GM12878 (cell line): Measurements from ENCODE around the gene NUAK2. TPM values are rescaled to one million over a fixed set of nuclear protein-coding genes. Genes with fewer than 3 reads are reported as not detected.

Experiments used
- CBX5 ChIP-seq: sonication (generic); IDR thresholded peaks from 2 replicates; pipeline ENCODE4 v1.6.1; 2016; ENCODE audit warnings: low read depth, moderate library complexity, mild to moderate bottlenecking, inconsistent platforms
- CREB1 ChIP-seq: IDR thresholded peaks from 2 replicates; pipeline ENCODE4 v1.6.1; 2012; ENCODE audit warnings: low read depth, mild to moderate bottlenecking, inconsistent platforms
- DPF2 ChIP-seq: fragments of 450-650 bp; IDR thresholded peaks from 2 replicates; pipeline ENCODE4 v1.6.1; 2017; ENCODE audit warnings: mild to moderate bottlenecking
- E2F8 ChIP-seq: fragments of 450-650 bp; IDR thresholded peaks from 2 replicates; pipeline ENCODE4 v1.6.1; 2018; ENCODE audit warnings: mild to moderate bottlenecking, low read depth, moderate library complexity; ENCODE audit not compliant: partially characterized antibody
- ELK1 ChIP-seq: IDR thresholded peaks from 2 replicates; pipeline ENCODE4 v1.6.1; 2012; ENCODE audit warnings: low read depth, low read length, improper control_type of control experiment
- LARP7 ChIP-seq: fragments of 450-650 bp; IDR thresholded peaks from 2 replicates; pipeline ENCODE4 v1.6.1; 2017; ENCODE audit warnings: mild to moderate bottlenecking
- RB1 ChIP-seq: fragments of 450-650 bp; formaldehyde crosslinking; IDR thresholded peaks from 2 replicates; pipeline ENCODE4 v1.6.1; 2017; ENCODE audit warnings: mild to moderate bottlenecking, borderline replicate concordance
- RCOR1 ChIP-seq: conservative IDR thresholded peaks from 2 replicates; pipeline ENCODE4 v1.6.1; 2012; ENCODE audit warnings: low read depth, low read length, improper control_type of control experiment
- RUNX3 ChIP-seq: IDR thresholded peaks from 2 replicates; pipeline ENCODE4 v1.6.1; 2012; ENCODE audit warnings: low read length, inconsistent platforms
- SUPT20H ChIP-seq: IDR thresholded peaks from 2 replicates; pipeline ENCODE4 v1.6.1; 2011; ENCODE audit warnings: low read depth, mild to moderate bottlenecking, low read length, moderate library complexity, borderline replicate concordance; ENCODE audit not compliant: control insufficient read depth
- ZNF274 ChIP-seq: IDR thresholded peaks from one replicate; pipeline ENCODE4 v1.8.0; 2011; ENCODE audit not compliant: insufficient read length, insufficient read depth
- polyA plus RNA-seq, 11 experiments: library from polyadenylated mRNA; depleted of rRNA in 4 of 11; unstranded in 6 of 11; stranded (reverse) in 5 of 11; fragments of >200 nt; fragmentation: Nextera tagmentation in 4 of 11; fragmentation: Illumina TruSeq in 1 of 11; extraction: Ambion mirVana in 4 of 11; extraction: Trizol in 1 of 11; gene quantifications; 1 replicate in 1 of 11; 2 replicates in 10 of 11; pipeline versions ENCODE4 v1.2.1 to v1.2.3, GENCODE V29; 2011 to 2016; ENCODE audit warnings: inconsistent platforms in 2 of 11, missing spikeins in 2 of 11, low read depth in 1 of 11
- total RNA-seq, 4 experiments: library from RNA; depleted of rRNA in 3 of 4; stranded (reverse); fragments of >200 nt in 3 of 4; fragmentation: Illumina TruSeq in 1 of 4; extraction: Trizol in 1 of 4; gene quantifications; 2 replicates each; pipeline versions ENCODE4 v1.2.1 to v1.2.3, GENCODE V29; 2013 to 2021
- TF ChIP-seq, protein P1 (sequence below): IDR thresholded peaks from 2 replicates; pipeline ENCODE4 v1.6.1; 2011; ENCODE audit warnings: low read depth, mild to moderate bottlenecking, low read length, moderate library complexity, borderline replicate concordance; ENCODE audit errors: extremely low read depth
- TF ChIP-seq, protein P2 (sequence below): fragments of 450-650 bp; IDR thresholded peaks from 2 replicates; pipeline ENCODE4 v1.6.1; 2017; ENCODE audit warnings: antibody characterized with exemption, mild to moderate bottlenecking, moderate library complexity

NUAK2 gene
- total and polyA plus RNA-seq, 10 of the 15 experiments (the other 5 are each of a cell fraction or from before 2014, with no cell fraction given) = 0.27 to 3.0 (median 1.2) TPM

GRCh38 chr1:205274041-205274691 is 47.4 kb downstream of the NUAK2 start (continued):
- TF ChIP-seq SUPT20H = no peak
- TF ChIP-seq RUNX3 = no peak
- TF ChIP-seq, protein P1, sequence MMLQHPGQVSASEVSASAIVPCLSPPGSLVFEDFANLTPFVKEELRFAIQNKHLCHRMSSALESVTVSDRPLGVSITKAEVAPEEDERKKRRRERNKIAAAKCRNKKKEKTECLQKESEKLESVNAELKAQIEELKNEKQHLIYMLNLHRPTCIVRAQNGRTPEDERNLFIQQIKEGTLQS = no peak
- no peak for TF ChIP-seq RCOR1
- TF ChIP-seq E2F8 = no peak
- TF ChIP-seq ZNF274 = no peak
- TF ChIP-seq ELK1 = no peak
- TF ChIP-seq LARP7 = no peak
- TF ChIP-seq DPF2 = 0 out of 2 replicates have a peak, but pooled peaks have one; percentile 11
- no peak for TF ChIP-seq CREB1
- TF ChIP-seq, protein P2, sequence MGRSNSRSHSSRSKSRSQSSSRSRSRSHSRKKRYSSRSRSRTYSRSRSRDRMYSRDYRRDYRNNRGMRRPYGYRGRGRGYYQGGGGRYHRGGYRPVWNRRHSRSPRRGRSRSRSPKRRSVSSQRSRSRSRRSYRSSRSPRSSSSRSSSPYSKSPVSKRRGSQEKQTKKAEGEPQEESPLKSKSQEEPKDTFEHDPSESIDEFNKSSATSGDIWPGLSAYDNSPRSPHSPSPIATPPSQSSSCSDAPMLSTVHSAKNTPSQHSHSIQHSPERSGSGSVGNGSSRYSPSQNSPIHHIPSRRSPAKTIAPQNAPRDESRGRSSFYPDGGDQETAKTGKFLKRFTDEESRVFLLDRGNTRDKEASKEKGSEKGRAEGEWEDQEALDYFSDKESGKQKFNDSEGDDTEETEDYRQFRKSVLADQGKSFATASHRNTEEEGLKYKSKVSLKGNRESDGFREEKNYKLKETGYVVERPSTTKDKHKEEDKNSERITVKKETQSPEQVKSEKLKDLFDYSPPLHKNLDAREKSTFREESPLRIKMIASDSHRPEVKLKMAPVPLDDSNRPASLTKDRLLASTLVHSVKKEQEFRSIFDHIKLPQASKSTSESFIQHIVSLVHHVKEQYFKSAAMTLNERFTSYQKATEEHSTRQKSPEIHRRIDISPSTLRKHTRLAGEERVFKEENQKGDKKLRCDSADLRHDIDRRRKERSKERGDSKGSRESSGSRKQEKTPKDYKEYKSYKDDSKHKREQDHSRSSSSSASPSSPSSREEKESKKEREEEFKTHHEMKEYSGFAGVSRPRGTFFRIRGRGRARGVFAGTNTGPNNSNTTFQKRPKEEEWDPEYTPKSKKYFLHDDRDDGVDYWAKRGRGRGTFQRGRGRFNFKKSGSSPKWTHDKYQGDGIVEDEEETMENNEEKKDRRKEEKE = no peak
- TF ChIP-seq RB1 = no peak
- no peak for TF ChIP-seq CBX5
